WTC11 (cell line): ENCODE results near the gene ERC2. TPM values are rescaled to one million over a fixed set of nuclear protein-coding genes. Genes with fewer than 3 reads are reported as not detected.

Source experiments
- ATAC-seq: fragments of 200-7000 bp; cut with Tn5 transposase; 2 replicates; pipeline ENCODE4 v1.10.0; 2021; ENCODE audit warnings: mild to moderate bottlenecking, moderate library complexity
- CTCF ChIA-PET: fragments of 300-600 bp; sonication (Branson Sonifier 250); formaldehyde crosslinking; loops from one replicate; lab custom pipeline; 2021; ENCODE audit warnings: antibody characterized with exemption; lab: Charles Lee
- POLR2A ChIA-PET: fragments of 350-600 bp; sonication (Branson Sonifier 250); formaldehyde crosslinking; loops from one replicate; lab custom pipeline; 2021; ENCODE audit warnings: antibody characterized with exemption; lab: Charles Lee
- DNase-seq: peaks from one replicate; pipeline ENCODE4 v3.0.0; 2021; ENCODE audit warnings: low spot score
- H3K27ac Mint-ChIP-seq: 2 replicates; pipeline ENCODE4 v1.8.0; 2021; ENCODE audit warnings: mixed read lengths
- H3K27me3 Mint-ChIP-seq: 2 replicates; pipeline ENCODE4 v1.8.0; 2021; ENCODE audit warnings: low read depth, mild to moderate bottlenecking, moderate library complexity, mixed read lengths
- H3K36me3 Mint-ChIP-seq: 2 replicates; pipeline ENCODE4 v1.8.0; 2021; ENCODE audit warnings: mixed read lengths
- H3K4me1 Mint-ChIP-seq: 2 replicates; pipeline ENCODE4 v1.8.0; 2022; ENCODE audit warnings: mixed read lengths
- H3K4me3 Mint-ChIP-seq: 2 replicates; pipeline ENCODE4 v1.8.0; 2021; ENCODE audit warnings: mild to moderate bottlenecking, moderate library complexity, mixed read lengths
- H3K9me3 Mint-ChIP-seq: 2 replicates; pipeline ENCODE4 v1.8.0; 2021; ENCODE audit warnings: mixed read lengths
- CREB1 ChIP-seq: sonication (generic); formaldehyde crosslinking; IDR thresholded peaks from 2 replicates; pipeline ENCODE4 v1.8.0; 2023; ENCODE audit warnings: mild to moderate bottlenecking, missing genetic modification reagents
- EMX1 ChIP-seq: fragments of 250-450 bp; sonication (Bioruptor Pico); IDR thresholded peaks from 2 replicates; pipeline ENCODE4 v1.8.0; 2021; ENCODE audit warnings: mild to moderate bottlenecking
- ESRRA ChIP-seq: sonication (generic); formaldehyde crosslinking; IDR thresholded peaks from 2 replicates; pipeline ENCODE4 v1.8.1; 2022; ENCODE audit warnings: mild to moderate bottlenecking, missing genetic modification reagents, borderline replicate concordance
- ETV6 ChIP-seq: sonication (generic); formaldehyde crosslinking; IDR thresholded peaks from 2 replicates; pipeline ENCODE4 v1.8.1; 2022; ENCODE audit warnings: mild to moderate bottlenecking, missing genetic modification reagents
- FOXP1 ChIP-seq: sonication (generic); formaldehyde crosslinking; IDR thresholded peaks from 2 replicates; pipeline ENCODE4 v1.8.0; 2022; ENCODE audit warnings: missing genetic modification reagents, mild to moderate bottlenecking, moderate library complexity, borderline replicate concordance
- GRHL2 ChIP-seq: fragments of 250-450 bp; sonication (Bioruptor Pico); IDR thresholded peaks from 2 replicates; pipeline ENCODE4 v1.8.0; 2022; ENCODE audit warnings: mild to moderate bottlenecking, moderate library complexity; ENCODE audit not compliant: insufficient replicate concordance, severe bottlenecking
- IRF2 ChIP-seq: sonication (generic); formaldehyde crosslinking; IDR thresholded peaks from 2 replicates; pipeline ENCODE4 v1.8.0; 2022; ENCODE audit warnings: low read depth, missing genetic modification reagents, borderline replicate concordance
- MYBL2 ChIP-seq: sonication (generic); formaldehyde crosslinking; IDR thresholded peaks from 2 replicates; pipeline ENCODE4 v1.8.1; 2023; ENCODE audit warnings: mild to moderate bottlenecking, moderate library complexity, missing genetic modification reagents
- PRDM15 ChIP-seq: sonication (generic); formaldehyde crosslinking; IDR thresholded peaks from 2 replicates; pipeline ENCODE4 v1.8.0; 2022; ENCODE audit warnings: missing genetic modification reagents
- PREB ChIP-seq: sonication (generic); formaldehyde crosslinking; IDR thresholded peaks from 2 replicates; pipeline ENCODE4 v1.8.1; 2022; ENCODE audit warnings: mild to moderate bottlenecking, missing genetic modification reagents, moderate library complexity, borderline replicate concordance
- SMAD3 ChIP-seq: sonication (generic); formaldehyde crosslinking; IDR thresholded peaks from 2 replicates; pipeline ENCODE4 v1.8.0; 2022; ENCODE audit warnings: missing genetic modification reagents, mild to moderate bottlenecking, borderline replicate concordance
- SOX15 ChIP-seq: fragments of 250-450 bp; sonication (Bioruptor Pico); IDR thresholded peaks from 2 replicates; pipeline ENCODE4 v1.9.0; 2021; ENCODE audit warnings: mild to moderate bottlenecking
- USF2 ChIP-seq: sonication (generic); formaldehyde crosslinking; IDR thresholded peaks from 2 replicates; pipeline ENCODE4 v1.8.1; 2023; ENCODE audit warnings: mild to moderate bottlenecking, missing genetic modification reagents, moderate library complexity
- ZBTB43 ChIP-seq: sonication (generic); formaldehyde crosslinking; IDR thresholded peaks from 2 replicates; pipeline ENCODE4 v1.8.1; 2023; ENCODE audit warnings: mild to moderate bottlenecking, missing genetic modification reagents
- ZNF121 ChIP-seq: sonication (generic); formaldehyde crosslinking; IDR thresholded peaks from 2 replicates; pipeline ENCODE4 v1.8.0; 2023; ENCODE audit warnings: missing genetic modification reagents
- ZNF232 ChIP-seq: sonication (generic); formaldehyde crosslinking; IDR thresholded peaks from 2 replicates; pipeline ENCODE4 v1.8.0; 2022; ENCODE audit warnings: mild to moderate bottlenecking, missing genetic modification reagents
- ZNF281 ChIP-seq: sonication (generic); formaldehyde crosslinking; IDR thresholded peaks from 2 replicates; pipeline ENCODE4 v1.8.0; 2023; ENCODE audit warnings: mild to moderate bottlenecking, missing genetic modification reagents
- ZNF425 ChIP-seq: fragments of 250-450 bp; sonication (Bioruptor Pico); conservative IDR thresholded peaks from 2 replicates; pipeline ENCODE4 v1.9.0; 2021; ENCODE audit warnings: mild to moderate bottlenecking
- ZNF512 ChIP-seq: sonication (generic); formaldehyde crosslinking; IDR thresholded peaks from 2 replicates; pipeline ENCODE4 v1.8.1; 2022; ENCODE audit warnings: missing genetic modification reagents, borderline replicate concordance
- total RNA-seq: library from RNA; stranded (reverse); gene quantifications from 3 replicates; pipeline ENCODE4 v1.2.3, GENCODE V29; 2021

Gene ERC2
- total RNA-seq, 1 experiment from 2014 or later: 23.5 TPM

GRCh38 chr3:55902221-55902900, 565.9 kb downstream of the ERC2 start:
- TF ChIP-seq ZNF512 (no peak), PREB (CRISPR knock-in tag) (no peak), CREB1 (CRISPR knock-in tag) (no peak), IRF2 (CRISPR knock-in tag) (no peak), ZNF121 (CRISPR knock-in tag) (no peak), ZNF232 (no peak), SOX15 (no peak), ZNF281 (no peak), FOXP1 (CRISPR knock-in tag) (no peak), EMX1 (no peak), MYBL2 (CRISPR knock-in tag) (no peak), USF2 (no peak), ETV6 (no peak), SMAD3 (CRISPR knock-in tag) (no peak), PRDM15 (no peak)
- ChIA-PET CTCF (interaction anchor here (1.1 to 1.4 kb wide), 2 partner anchors 349 to 418 kb away, joined by 3 read pairs; no protein-coding TSS in a partner anchor), POLR2A (interaction anchor here (1.1 kb wide), 1 partner anchor 12 kb away, joined by 3 read pairs; no protein-coding TSS in a partner anchor)
- Mint-ChIP-seq H3K4me3 (no peak overlapping the region), H3K27me3 (no peaks in the 10 kb centered on the region), H3K36me3 (no peaks in the 10 kb centered on the region), H3K4me1 (peaks cover 8% of the 10 kb centered on the region), H3K9me3 (no peaks in the 10 kb centered on the region), H3K27ac (no peak overlapping the region)
- no peak for DNase-seq
- no peak for ATAC-seq

GRCh38 chr3:55899887-55900286, 568.4 kb downstream of the ERC2 start:
- DNase-seq (peak; percentile 56), ATAC-seq (peak; percentile 60)
- Mint-ChIP-seq H3K4me1 (peaks cover 16% of the 10 kb centered on the region), H3K4me3 (no peak overlapping the region), H3K36me3 (no peaks in the 10 kb centered on the region), H3K27ac (no peak overlapping the region), H3K27me3 (no peaks in the 10 kb centered on the region), H3K9me3 (no peaks in the 10 kb centered on the region)
- ChIA-PET CTCF (interaction anchor here (0.6 to 0.8 kb wide), 2 partner anchors 41 to 142 kb away, joined by 3 read pairs; no protein-coding TSS in a partner anchor), POLR2A (no interaction called here)
- TF ChIP-seq GRHL2 (CRISPR knock-in tag): no peak
- no peak for TF ChIP-seq ESRRA (CRISPR knock-in tag)
- no peak for TF ChIP-seq IRF2 (CRISPR knock-in tag)
- no peak for TF ChIP-seq ZBTB43 (CRISPR knock-in tag)
- TF ChIP-seq ZNF121 (CRISPR knock-in tag): no peak
- TF ChIP-seq PREB (CRISPR knock-in tag): no peak
- no peak for TF ChIP-seq ZNF425 (CRISPR knock-in tag)
- TF ChIP-seq ETV6: no peak
- TF ChIP-seq MYBL2 (CRISPR knock-in tag): no peak
